Vagina (tissue), 2 donors: ENCODE data around the gene TNKS1BP1.

Experiments used
- CTCF ChIP-seq, 3 experiments: fragments of 450-650 bp in 2 of 3; fragments of 200-600 bp in 1 of 3; sonication (generic) in 1 of 3; IDR thresholded peaks; one replicate each; pipeline ENCODE4 v1.5.1; 2017 to 2019; ENCODE audit warnings: antibody characterized with exemption in 3 of 3, mild to moderate bottlenecking in 2 of 3, moderate library complexity in 2 of 3
- POLR2A ChIP-seq, 2 donors: fragments of 450-650 bp; IDR thresholded peaks; one replicate each; pipeline ENCODE4 v1.6.1; 2017; ENCODE audit warnings: antibody characterized with exemption in 2 of 2, mild to moderate bottlenecking in 2 of 2, moderate library complexity in 2 of 2
- POLR2AphosphoS5 ChIP-seq, 2 donors: sonication (generic); formaldehyde crosslinking; IDR thresholded peaks; one replicate each; pipeline ENCODE4 v1.9.0; 2017; ENCODE audit warnings: antibody characterized with exemption in 2 of 2, mild to moderate bottlenecking in 2 of 2, low read depth in 1 of 2; ENCODE audit not compliant: insufficient read depth in 1 of 2

GRCh38 chr11:57344826-57345225 is 20.1 kb upstream of the TNKS1BP1 start:
- TF ChIP-seq CTCF (IDR thresholded peaks at IDR 0.05) (no peak), POLR2A (IDR thresholded peaks at IDR 0.05) (no peak), POLR2AphosphoS5 (IDR thresholded peaks at IDR 0.05; ENCODE audit: insufficient read depth in 1 of 2, low read depth in 1 of 2) (no peak)
